ENCODE measurements around the gene MYH11. TPM values are rescaled to one million over a fixed set of nuclear protein-coding genes. Genes with fewer than 3 reads are reported as not detected.

MYH11 gene
- total RNA-seq, 1 experiment from 2014 or later: 0.05 TPM

GRCh38 chr16:15748654-15749053, 108.2 kb downstream of the MYH11 start:
- peaks cover 4% of the 10 kb centered on the region for H3K36me3 Mint-ChIP-seq (ENCODE audit: insufficient read depth, unreplicated experiment)
- no peak for TF ChIP-seq CTCF (IDR thresholded peaks at IDR 0.05; ENCODE audit: unreplicated experiment)
- no peak for DNase-seq
- intact Hi-C loops (cut with micrococcal nuclease; ENCODE audit: unreplicated experiment): no loop called here
- no peak overlapping the region for H3K4me3 Mint-ChIP-seq (ENCODE audit: low read depth, unreplicated experiment)
- peaks cover 38% of the 10 kb centered on the region for H3K27me3 Mint-ChIP-seq (ENCODE audit: unreplicated experiment)
- no peaks in the 10 kb centered on the region for H3K4me1 Mint-ChIP-seq (ENCODE audit: low read depth, unreplicated experiment)
- H3K27ac Mint-ChIP-seq (ENCODE audit: unreplicated experiment): no peak overlapping the region
- H3K9me3 Mint-ChIP-seq (ENCODE audit: low read depth, unreplicated experiment): no peaks in the 10 kb centered on the region
- no TSS peak for BruUV-seq (replicated peaks)
- CTCF ChIA-PET: interaction anchor here (0.7 kb wide), 2 partner anchors 424 to 425 kb away, joined by 5 to 7 read pairs; no protein-coding TSS in a partner anchor

- Mint-ChIP-seq H3K27me3 (ENCODE audit: unreplicated experiment) (peaks cover 38% of the 10 kb centered on the region), H3K27ac (ENCODE audit: unreplicated experiment) (no peak overlapping the region), H3K36me3 (ENCODE audit: insufficient read depth, unreplicated experiment) (peaks cover 4% of the 10 kb centered on the region), H3K4me3 (ENCODE audit: low read depth, unreplicated experiment) (no peak overlapping the region), H3K9me3 (ENCODE audit: low read depth, unreplicated experiment) (no peaks in the 10 kb centered on the region), H3K4me1 (ENCODE audit: low read depth, unreplicated experiment) (no peaks in the 10 kb centered on the region)
- DNase-seq: no peak
- intact Hi-C loops (cut with micrococcal nuclease; ENCODE audit: unreplicated experiment): no loop called here
- CTCF ChIA-PET: interaction anchor here (0.7 kb wide), 1 partner anchor 29 kb away, joined by 3 read pairs; no protein-coding TSS in a partner anchor
- no peak for TF ChIP-seq CTCF (IDR thresholded peaks at IDR 0.05; ENCODE audit: unreplicated experiment)
- BruUV-seq (replicated peaks): no TSS peak
These were observed 108.9 kb downstream of the MYH11 start for GRCh38 chr16:15747937-15748336.

- Mint-ChIP-seq H3K9me3 (ENCODE audit: low read depth, unreplicated experiment) (no peaks in the 10 kb centered on the region), H3K4me3 (ENCODE audit: low read depth, unreplicated experiment) (no peak overlapping the region), H3K27ac (ENCODE audit: unreplicated experiment) (no peak overlapping the region), H3K4me1 (ENCODE audit: low read depth, unreplicated experiment) (no peaks in the 10 kb centered on the region), H3K36me3 (ENCODE audit: insufficient read depth, unreplicated experiment) (peaks cover 4% of the 10 kb centered on the region), H3K27me3 (ENCODE audit: unreplicated experiment) (peaks cover 38% of the 10 kb centered on the region)
- no peak for TF ChIP-seq CTCF (IDR thresholded peaks at IDR 0.05; ENCODE audit: unreplicated experiment)
- DNase-seq: no peak
- BruUV-seq (replicated peaks): no TSS peak
- CTCF ChIA-PET: no interaction called here
- intact Hi-C loops (cut with micrococcal nuclease; ENCODE audit: unreplicated experiment): no loop called here
These were observed 110.5 kb downstream of the MYH11 start for GRCh38 chr16:15746332-15746731.

GRCh38 chr16:15743657-15744056, 113.2 kb downstream of the MYH11 start:
- DNase-seq: no peak
- intact Hi-C loops (cut with micrococcal nuclease; ENCODE audit: unreplicated experiment): no loop called here
- TF ChIP-seq CTCF (IDR thresholded peaks at IDR 0.05; ENCODE audit: unreplicated experiment): no peak
- BruUV-seq (replicated peaks): no TSS peak
- Mint-ChIP-seq H3K9me3 (ENCODE audit: low read depth, unreplicated experiment) (no peaks in the 10 kb centered on the region), H3K27ac (ENCODE audit: unreplicated experiment) (no peak overlapping the region), H3K4me1 (ENCODE audit: low read depth, unreplicated experiment) (no peaks in the 10 kb centered on the region), H3K4me3 (ENCODE audit: low read depth, unreplicated experiment) (no peak overlapping the region), H3K27me3 (ENCODE audit: unreplicated experiment) (peaks cover 22% of the 10 kb centered on the region), H3K36me3 (ENCODE audit: insufficient read depth, unreplicated experiment) (peaks cover 4% of the 10 kb centered on the region)
- CTCF ChIA-PET: no interaction called here

All from Calu3 (cell line).